Measurements from ENCODE around the gene GABBR1.

The GABBR1 gene

DNA sequence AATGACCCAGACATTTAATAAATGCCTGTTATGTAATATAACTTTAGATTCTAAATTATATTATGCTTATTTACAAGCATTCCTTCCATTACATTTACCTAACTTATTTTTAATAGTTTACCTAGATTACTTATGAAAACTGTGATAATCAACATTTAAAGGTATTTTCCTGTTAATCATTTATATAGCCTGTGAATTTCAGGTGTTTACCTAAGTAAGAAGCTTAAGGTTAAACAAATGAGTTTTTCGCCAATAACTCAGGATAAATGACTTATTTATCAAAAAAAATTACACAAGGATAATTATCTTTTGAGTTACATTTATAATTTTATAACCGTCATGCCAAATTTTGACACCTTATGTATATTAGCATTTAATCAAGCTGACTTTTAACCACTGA is 108.9 kb downstream of the GABBR1 start:
- no peak for DNase-seq

DNA sequence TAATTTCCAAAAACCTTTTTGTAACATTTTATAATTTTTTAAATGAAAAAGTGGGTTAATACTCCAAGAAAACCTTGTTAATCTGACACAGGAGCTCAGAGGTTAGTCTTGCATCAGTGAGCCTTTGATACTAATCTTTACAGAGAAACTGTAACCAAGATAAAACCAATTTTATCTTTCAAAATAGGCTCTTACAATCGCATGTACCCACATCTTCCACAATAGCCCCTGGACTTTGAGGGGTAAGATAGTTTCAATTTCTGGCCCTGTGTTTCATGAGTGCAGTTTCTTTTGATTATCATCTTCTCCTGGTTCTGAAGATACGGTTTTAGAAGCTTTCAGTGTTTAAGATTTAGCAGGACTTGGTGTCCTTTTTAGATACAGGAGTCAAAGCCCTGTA is 110.8 kb downstream of the GABBR1 start:
- DNase-seq: no peak

DNA sequence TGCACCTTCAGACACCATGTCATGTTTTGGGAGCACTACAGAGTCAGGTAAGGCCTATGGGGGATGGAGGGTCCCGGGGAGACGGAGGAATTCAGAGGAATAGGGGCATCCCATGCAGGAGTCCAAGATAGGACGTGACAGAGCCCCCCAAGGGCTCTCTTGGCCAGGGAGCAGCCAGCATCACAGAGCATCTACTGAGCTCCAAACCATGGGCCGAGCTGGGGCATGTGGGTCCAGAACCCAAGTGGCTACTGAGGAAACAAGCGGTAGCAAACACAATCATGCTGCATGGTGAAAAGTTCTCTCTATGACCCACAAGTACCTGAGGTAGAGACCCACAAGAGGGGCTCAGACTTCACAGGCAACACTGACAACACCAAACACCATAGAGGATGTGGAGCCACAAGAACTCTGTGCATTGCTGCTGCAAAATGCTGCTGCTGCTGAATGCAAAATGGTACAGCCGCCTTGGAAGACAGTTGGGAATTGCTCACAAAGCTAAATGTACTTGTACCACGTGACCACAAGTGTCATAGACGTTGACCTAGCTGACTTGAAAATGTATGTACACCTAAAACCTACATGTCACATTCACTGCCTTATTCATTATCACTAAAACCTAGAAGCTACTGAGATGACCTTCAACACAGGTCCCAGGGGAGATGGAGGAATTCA is 111.8 kb downstream of the GABBR1 start:
- DNase-seq: no peak

DNA sequence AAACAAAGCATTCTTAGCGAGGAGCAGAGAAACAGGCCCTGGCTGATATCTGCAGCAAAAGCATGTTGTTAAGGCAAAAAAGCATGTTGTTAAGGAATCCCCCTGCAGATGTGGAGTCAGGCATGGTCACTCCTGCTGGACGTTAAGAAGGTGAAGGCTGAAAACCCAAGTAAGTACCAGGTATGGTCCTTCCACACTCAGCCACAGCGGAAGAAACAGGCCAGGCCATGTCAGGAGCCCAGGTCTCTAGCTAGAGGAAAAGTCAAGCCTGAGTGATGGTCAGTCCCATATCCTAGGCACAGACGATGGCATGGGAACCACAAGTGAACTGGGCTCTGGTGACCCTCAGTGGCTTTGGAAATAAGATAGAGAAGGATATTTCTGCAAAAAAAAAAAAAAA is 112.8 kb downstream of the GABBR1 start:
- no peak for DNase-seq

DNA sequence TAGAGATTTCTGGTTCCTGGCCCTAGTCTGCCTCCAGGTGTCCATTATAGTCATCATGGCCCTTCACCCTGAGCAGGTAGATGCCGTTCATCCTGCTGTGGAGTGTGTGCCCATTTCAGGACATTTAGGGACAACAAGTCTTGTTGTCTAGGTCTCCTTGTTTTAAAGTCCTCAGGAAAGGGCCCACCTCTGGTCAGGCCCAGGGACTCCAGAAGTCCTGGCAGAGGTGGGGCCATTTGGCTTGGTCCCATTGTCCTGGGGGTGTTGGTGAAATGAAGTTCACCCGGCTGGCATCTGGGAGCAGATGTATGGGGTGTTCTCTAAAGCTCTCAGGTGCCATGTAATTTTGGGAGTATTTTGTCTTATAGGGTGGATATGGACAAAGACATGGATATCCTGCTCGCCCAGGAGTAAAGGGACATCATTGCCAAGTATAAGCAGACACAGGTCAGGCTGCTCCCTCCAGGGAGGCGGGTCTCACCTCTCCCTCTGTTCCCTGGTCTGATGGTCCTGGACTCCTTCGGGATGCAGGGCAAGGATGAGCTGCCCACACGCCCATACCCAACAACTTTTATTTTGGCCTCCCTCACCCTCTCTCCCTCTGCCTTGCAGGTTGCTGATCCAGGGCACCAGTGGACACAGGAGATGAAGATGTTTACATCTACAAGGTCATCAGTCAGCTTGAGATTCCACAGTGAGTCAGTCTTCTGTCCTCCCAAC is 113.5 kb downstream of the GABBR1 start:
- DNase-seq: no peak

DNA sequence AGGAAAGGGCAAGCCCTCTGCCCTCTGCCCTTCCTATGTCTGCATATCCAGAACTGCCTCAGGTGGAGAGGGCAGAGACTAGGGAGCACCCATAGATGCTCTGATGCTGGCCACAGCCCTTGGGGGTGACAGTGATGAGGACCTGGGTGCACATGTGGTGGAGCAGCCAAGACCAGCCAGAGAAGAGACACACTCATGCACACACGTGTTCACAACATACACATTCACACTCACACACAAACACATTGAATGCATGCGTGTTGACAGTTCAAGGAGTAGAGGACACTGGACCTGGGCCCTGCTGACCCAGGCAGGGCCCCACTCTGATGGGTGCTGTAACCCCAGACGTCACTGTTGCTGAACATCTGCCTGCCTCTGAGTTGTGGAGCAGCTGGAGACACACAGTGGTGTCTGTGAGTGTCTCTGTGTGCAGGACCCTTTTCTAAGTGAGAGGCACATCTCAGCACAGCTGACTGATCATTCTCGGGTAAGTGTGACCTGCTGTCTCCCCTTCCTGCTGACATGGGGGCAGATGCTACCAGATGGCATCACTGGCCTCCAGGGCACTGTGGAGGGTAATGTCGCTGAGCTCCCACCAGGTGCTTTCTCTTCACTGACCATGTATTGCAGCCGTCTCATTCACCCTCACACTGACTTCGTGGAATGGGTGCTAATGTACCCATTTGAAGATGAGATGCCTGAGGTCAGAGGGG is 115.1 kb downstream of the GABBR1 start:
- DNase-seq: no peak

DNA sequence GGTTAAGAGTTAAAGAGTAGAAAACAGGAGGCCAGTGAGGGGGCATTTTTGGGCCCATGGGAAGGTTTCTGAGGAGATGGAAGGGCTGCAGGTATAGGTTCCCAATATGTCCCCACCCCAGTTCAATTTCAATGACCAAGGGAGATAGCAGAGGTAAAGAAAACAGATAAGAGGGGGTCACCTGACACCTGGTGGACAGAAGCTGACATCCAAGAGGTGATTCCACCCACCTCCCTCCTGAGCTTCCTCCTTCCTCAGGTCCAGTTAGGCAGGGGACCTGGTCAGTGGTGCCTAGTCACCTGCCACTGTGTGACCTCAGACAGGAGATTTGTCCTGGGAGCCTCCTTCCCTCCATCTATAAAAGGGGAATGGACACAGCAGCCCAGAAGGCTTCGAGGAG is 115.7 kb downstream of the GABBR1 start:
- DNase-seq: no peak

DNA sequence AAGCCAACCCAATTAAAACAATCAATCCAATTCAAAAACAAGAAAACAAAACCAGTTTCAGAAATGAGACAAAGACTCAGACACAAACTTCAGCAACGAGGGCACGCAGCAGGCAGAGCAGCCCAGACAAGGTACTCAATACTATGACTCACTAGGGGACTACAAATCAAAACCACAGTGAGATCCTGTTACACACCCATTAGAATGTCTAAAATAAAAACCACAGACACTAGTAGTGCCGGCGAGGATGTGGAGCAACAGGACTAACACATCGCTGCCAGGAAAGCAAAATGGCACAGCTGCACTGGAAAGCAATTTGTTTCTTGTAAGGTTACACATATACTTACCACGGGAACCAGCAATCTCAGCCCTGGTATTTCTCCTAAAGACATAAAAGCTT is 116.9 kb downstream of the GABBR1 start:
- DNase-seq: no peak

DNA sequence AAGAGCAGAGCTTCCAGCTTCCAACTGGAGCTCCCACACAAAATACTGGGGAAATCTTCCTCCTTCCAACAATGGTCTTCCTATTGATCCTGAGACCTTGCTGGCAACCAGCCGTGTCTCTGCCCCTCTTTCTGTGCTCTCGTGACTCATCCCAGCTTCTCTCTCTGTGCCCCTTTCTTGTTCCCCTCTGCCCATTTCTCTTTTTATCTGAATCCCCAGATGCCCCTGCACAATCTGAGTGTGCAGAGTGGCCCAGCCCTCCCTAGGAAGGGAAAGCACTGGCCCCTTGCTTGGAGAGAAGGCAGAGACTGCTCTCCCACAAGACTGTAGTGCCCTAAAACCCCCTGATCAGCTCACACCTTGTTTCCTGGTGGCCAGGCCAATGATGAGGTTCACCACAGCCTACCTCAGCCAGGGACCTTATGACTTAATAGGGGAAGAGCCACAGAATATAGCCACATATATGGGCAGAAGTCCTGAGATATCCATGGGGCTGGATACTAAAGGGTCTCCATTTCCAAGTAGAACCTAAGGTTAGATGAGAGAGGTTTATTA is 122.2 kb downstream of the GABBR1 start:
- no peak for DNase-seq

DNA sequence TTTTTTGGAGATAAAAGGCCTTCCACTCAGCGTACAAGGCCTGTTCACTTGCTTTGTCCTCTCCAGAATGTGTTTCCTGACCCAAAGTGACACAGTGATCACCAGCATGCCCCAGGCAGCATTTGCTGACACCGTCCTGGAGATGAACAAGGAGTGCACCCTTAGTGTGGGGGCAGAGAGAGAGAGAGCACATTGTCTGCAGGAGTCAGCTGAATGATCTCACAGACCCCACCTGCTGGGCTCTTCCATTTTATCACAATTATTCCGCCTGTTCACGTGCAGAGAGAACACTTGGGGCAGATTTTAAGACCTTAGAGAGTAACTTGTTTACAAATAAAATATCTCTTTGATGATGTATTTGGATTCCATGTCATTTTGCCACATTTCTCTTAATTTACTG is 122.8 kb downstream of the GABBR1 start:
- no peak for DNase-seq

Measured in NCI-H1436 treated with DMSO at 0.1 percent for 48 hours (cell line).